Measurements from ENCODE around the gene FAR2.

Gene FAR2

GRCh38 chr12:29238822-29239291 lies 89.8 kb downstream of the FAR2 start:
- in situ Hi-C loops (cut with MboI; ENCODE audit: low sequenced_read_pairs, unreplicated experiment): no loop called here
- DNase-seq (ENCODE audit: low spot score): no peak
- TF ChIP-seq, protein P1, sequence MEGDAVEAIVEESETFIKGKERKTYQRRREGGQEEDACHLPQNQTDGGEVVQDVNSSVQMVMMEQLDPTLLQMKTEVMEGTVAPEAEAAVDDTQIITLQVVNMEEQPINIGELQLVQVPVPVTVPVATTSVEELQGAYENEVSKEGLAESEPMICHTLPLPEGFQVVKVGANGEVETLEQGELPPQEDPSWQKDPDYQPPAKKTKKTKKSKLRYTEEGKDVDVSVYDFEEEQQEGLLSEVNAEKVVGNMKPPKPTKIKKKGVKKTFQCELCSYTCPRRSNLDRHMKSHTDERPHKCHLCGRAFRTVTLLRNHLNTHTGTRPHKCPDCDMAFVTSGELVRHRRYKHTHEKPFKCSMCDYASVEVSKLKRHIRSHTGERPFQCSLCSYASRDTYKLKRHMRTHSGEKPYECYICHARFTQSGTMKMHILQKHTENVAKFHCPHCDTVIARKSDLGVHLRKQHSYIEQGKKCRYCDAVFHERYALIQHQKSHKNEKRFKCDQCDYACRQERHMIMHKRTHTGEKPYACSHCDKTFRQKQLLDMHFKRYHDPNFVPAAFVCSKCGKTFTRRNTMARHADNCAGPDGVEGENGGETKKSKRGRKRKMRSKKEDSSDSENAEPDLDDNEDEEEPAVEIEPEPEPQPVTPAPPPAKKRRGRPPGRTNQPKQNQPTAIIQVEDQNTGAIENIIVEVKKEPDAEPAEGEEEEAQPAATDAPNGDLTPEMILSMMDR (IDR thresholded peaks at IDR 0.05; ENCODE audit: borderline replicate concordance, control extremely low read depth, extremely low read depth, insufficient read depth, missing control alignments): no peak

- in situ Hi-C loops (cut with MboI; ENCODE audit: low sequenced_read_pairs, unreplicated experiment): no loop called here
- no peak for DNase-seq (ENCODE audit: low spot score)
- TF ChIP-seq, protein P1 (IDR thresholded peaks at IDR 0.05; ENCODE audit: borderline replicate concordance, control extremely low read depth, extremely low read depth, insufficient read depth, missing control alignments): no peak
Observed at GRCh38 chr12:29239336-29239735, 90.3 kb downstream of the FAR2 start.

DNA sequence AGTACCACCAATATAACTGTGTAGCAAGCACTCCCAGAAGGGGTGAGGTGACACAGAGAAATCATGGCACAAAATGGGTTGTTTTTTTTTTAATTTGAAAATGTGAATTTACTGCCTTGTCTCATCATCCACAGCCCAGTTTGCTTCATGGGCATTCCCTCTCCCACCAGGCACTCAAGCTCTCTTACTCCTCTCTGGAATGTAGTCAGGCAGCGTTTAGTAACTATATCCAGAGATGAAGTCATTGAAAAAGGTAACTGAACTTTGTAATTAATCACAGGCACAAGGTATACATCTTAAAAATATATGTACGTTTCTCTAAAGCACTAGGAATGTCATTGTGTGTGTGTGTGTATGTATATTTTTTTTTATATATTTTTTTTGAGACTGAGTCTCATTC lies 91.4 kb downstream of the FAR2 start:
- DNase-seq (ENCODE audit: low spot score): no peak
- in situ Hi-C loops (cut with MboI; ENCODE audit: low sequenced_read_pairs, unreplicated experiment): no loop called here
- TF ChIP-seq, protein P1 (IDR thresholded peaks at IDR 0.05; ENCODE audit: borderline replicate concordance, control extremely low read depth, extremely low read depth, insufficient read depth, missing control alignments): no peak

- peak; percentile 23 for DNase-seq (ENCODE audit: low spot score)
- in situ Hi-C loops (cut with MboI; ENCODE audit: low sequenced_read_pairs, unreplicated experiment): no loop called here
- TF ChIP-seq, protein P1 (IDR thresholded peaks at IDR 0.05; ENCODE audit: borderline replicate concordance, control extremely low read depth, extremely low read depth, insufficient read depth, missing control alignments): no peak
Observed at GRCh38 chr12:29241821-29242591, 92.9 kb downstream of the FAR2 start.

DNA sequence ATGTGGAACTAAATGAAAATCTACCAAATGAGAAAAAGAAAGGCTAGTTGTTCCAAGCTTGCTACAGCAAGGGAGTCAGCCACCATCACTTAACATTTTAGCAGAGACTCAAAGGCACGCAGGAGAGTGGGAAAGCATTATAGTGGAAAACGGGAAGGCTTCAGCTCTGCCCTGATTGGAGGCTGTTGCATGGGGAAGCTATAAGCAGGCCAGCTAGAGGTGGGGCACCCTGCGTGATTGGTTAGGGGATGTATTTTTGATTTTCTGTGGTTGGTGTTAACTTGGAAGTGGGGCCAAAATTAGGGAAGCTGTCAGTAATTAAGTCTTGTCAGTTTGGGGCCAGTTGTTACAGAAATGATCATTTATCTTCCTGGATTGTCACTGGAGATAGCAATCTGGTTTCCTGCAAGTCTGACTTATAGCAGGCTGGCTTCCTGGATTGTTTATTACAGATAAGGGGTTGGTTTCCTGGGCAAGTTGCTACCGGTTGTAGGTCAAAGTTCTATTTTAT lies 93.9 kb downstream of the FAR2 start:
- no peak for DNase-seq (ENCODE audit: low spot score)
- TF ChIP-seq, protein P1 (IDR thresholded peaks at IDR 0.05; ENCODE audit: borderline replicate concordance, control extremely low read depth, extremely low read depth, insufficient read depth, missing control alignments): no peak

GRCh38 chr12:29244159-29244765 lies 95.2 kb downstream of the FAR2 start:
- in situ Hi-C loops (cut with MboI; ENCODE audit: low sequenced_read_pairs, unreplicated experiment): no loop called here
- TF ChIP-seq, protein P1 (IDR thresholded peaks at IDR 0.05; ENCODE audit: borderline replicate concordance, control extremely low read depth, extremely low read depth, insufficient read depth, missing control alignments): no peak
- no peak for DNase-seq (ENCODE audit: low spot score)

More for the DNA sequence above, 93.9 kb downstream of the FAR2 start:
- in situ Hi-C loops (cut with MboI; ENCODE audit: low sequenced_read_pairs, unreplicated experiment): no loop called here

All from GM13976 (cell line).